ENCODE measurements around the gene SLC37A1. TPM values are rescaled to one million over a fixed set of nuclear protein-coding genes. Genes with fewer than 3 reads are reported as not detected.

SLC37A1 gene
- total RNA-seq, 2 experiments from 2014 or later, result 12.8 to 14.9 TPM

GRCh38 chr21:42590431-42591131 lies 76.9 kb downstream of the SLC37A1 start:
- ChIA-PET POLR2A (interaction anchor here (0.6 to 1.0 kb wide), 2 partner anchors 21 to 64 kb away, joined by 3 read pairs; no protein-coding TSS in a partner anchor), CTCF (interaction anchor here (1.1 kb wide), 1 partner anchor 228 kb away, joined by 6 read pairs; no protein-coding TSS in a partner anchor)
- Mint-ChIP-seq H3K27ac (no peak overlapping the region), H3K4me3 (no peak overlapping the region), H3K9me3 (no peaks in the 10 kb centered on the region), H3K36me3 (ENCODE audit: low read depth) (no peaks in the 10 kb centered on the region), H3K27me3 (no peaks in the 10 kb centered on the region), H3K4me1 (ENCODE audit: low read depth) (peaks cover 17% of the 10 kb centered on the region)
- peak; percentile 82 for ATAC-seq
- TF ChIP-seq CTCF (IDR thresholded peaks at IDR 0.05), result no peak
- peak; percentile 72 for DNase-seq
- intact Hi-C loops (cut with micrococcal nuclease), result loop anchor here (5.0 kb wide), 1 partner anchor 227 kb away; no protein-coding TSS in a partner anchor

- ChIA-PET POLR2A (interaction anchor here (1.0 kb wide), 1 partner anchor 65 kb away, joined by 3 read pairs; no protein-coding TSS in a partner anchor), CTCF (interaction anchor here (0.9 to 3.1 kb wide), 4 partner anchors 9 to 228 kb away, joined by 3 to 46 read pairs (median 5); no protein-coding TSS in a partner anchor)
- Mint-ChIP-seq H3K9me3 (no peaks in the 10 kb centered on the region), H3K27me3 (no peaks in the 10 kb centered on the region), H3K27ac (no peak overlapping the region), H3K4me3 (no peak overlapping the region), H3K36me3 (ENCODE audit: low read depth) (no peaks in the 10 kb centered on the region), H3K4me1 (ENCODE audit: low read depth) (peaks cover 17% of the 10 kb centered on the region)
- DNase-seq (no peak), ATAC-seq (no peak)
- TF ChIP-seq CTCF (IDR thresholded peaks at IDR 0.05), result no peak
- intact Hi-C loops (cut with micrococcal nuclease), result loop anchor here (5.0 kb wide), 1 partner anchor 226 kb away; no protein-coding TSS in a partner anchor
Measured at GRCh38 chr21:42591170-42591869, 77.7 kb downstream of the SLC37A1 start.

GRCh38 chr21:42592156-42592820 lies 78.6 kb downstream of the SLC37A1 start:
- DNase-seq (no peak), ATAC-seq (no peak)
- Mint-ChIP-seq H3K27ac (no peak overlapping the region), H3K36me3 (ENCODE audit: low read depth) (no peaks in the 10 kb centered on the region), H3K4me3 (no peak overlapping the region), H3K4me1 (ENCODE audit: low read depth) (peaks cover 17% of the 10 kb centered on the region), H3K9me3 (no peaks in the 10 kb centered on the region), H3K27me3 (no peaks in the 10 kb centered on the region)
- CTCF ChIA-PET, result interaction anchor here (0.6 to 3.1 kb wide), 34 partner anchors 8 to 1049 kb away, joined by 3 to 46 read pairs (median 4); no protein-coding TSS in a partner anchor
- TF ChIP-seq CTCF (IDR thresholded peaks at IDR 0.05), result no peak
- intact Hi-C loops (cut with micrococcal nuclease), result loop anchor here (5.0 kb wide), 1 partner anchor 225 kb away; no protein-coding TSS in a partner anchor
- POLR2A ChIA-PET, result interaction anchor here (0.8 to 1.0 kb wide), 2 partner anchors 16 to 62 kb away, joined by 3 read pairs; no protein-coding TSS in a partner anchor

GRCh38 chr21:42593007-42593814 lies 79.6 kb downstream of the SLC37A1 start:
- ChIA-PET CTCF (interaction anchor here (0.6 to 3.1 kb wide), 48 partner anchors 9 to 1048 kb away, joined by 3 to 46 read pairs (median 3); no protein-coding TSS in a partner anchor), POLR2A (interaction anchor here (0.8 to 1.0 kb wide), 2 partner anchors 15 to 61 kb away, joined by 3 read pairs; no protein-coding TSS in a partner anchor)
- Mint-ChIP-seq H3K4me3 (no peak overlapping the region), H3K27ac (no peak overlapping the region), H3K9me3 (no peaks in the 10 kb centered on the region), H3K4me1 (ENCODE audit: low read depth) (peaks cover 17% of the 10 kb centered on the region), H3K27me3 (no peaks in the 10 kb centered on the region), H3K36me3 (ENCODE audit: low read depth) (no peaks in the 10 kb centered on the region)
- DNase-seq (peak; percentile 81), ATAC-seq (peak; percentile 86)
- peak; percentile 79 for TF ChIP-seq CTCF (IDR thresholded peaks at IDR 0.05)
- intact Hi-C loops (cut with micrococcal nuclease), result loop anchor here (5.0 kb wide), 1 partner anchor 224 kb away; no protein-coding TSS in a partner anchor
